HepG2 (cell line): ENCODE measurements around the gene LYZL1. TPM values are rescaled to one million over a fixed set of nuclear protein-coding genes. Genes with fewer than 3 reads are reported as not detected.

Experiments used
- BCL6 ChIP-seq: IDR thresholded peaks from 2 replicates; pipeline ENCODE4 v1.6.1; 2016; ENCODE audit warnings: missing genetic modification reagents, missing compliant biosample characterization
- GFI1 ChIP-seq: sonication (generic); formaldehyde crosslinking; IDR thresholded peaks from 2 replicates; pipeline ENCODE4 v1.5.0; 2020; ENCODE audit warnings: missing genetic modification reagents, mild to moderate bottlenecking, borderline replicate concordance
- KDM2A ChIP-seq: sonication (generic); formaldehyde crosslinking; IDR thresholded peaks from 2 replicates; pipeline ENCODE4 v1.4.0; 2020; ENCODE audit warnings: low read depth, missing genetic modification reagents, borderline replicate concordance
- PCBP1 ChIP-seq: fragments of 200-400 bp; formaldehyde crosslinking; IDR thresholded peaks from 2 replicates; pipeline ENCODE4 v1.6.1; 2017; ENCODE audit warnings: mild to moderate bottlenecking, low read depth, low read length, borderline replicate concordance
- RBFOX2 ChIP-seq: fragments of 200-400 bp; formaldehyde crosslinking; IDR thresholded peaks from 2 replicates; pipeline ENCODE4 v1.6.1; 2017; ENCODE audit warnings: low read depth, mild to moderate bottlenecking, low read length
- SSRP1 ChIP-seq: IDR thresholded peaks from 2 replicates; pipeline ENCODE4 v1.6.1; 2016; ENCODE audit warnings: control low read depth
- ZC3H4 ChIP-seq: sonication (generic); formaldehyde crosslinking; IDR thresholded peaks from 2 replicates; pipeline ENCODE4 v1.4.0; 2020; ENCODE audit warnings: missing genetic modification reagents, borderline replicate concordance
- ZFX ChIP-seq: sonication (generic); formaldehyde crosslinking; IDR thresholded peaks from 2 replicates; pipeline ENCODE4 v1.4.0; 2020; ENCODE audit warnings: mild to moderate bottlenecking, low read depth, missing genetic modification reagents, moderate library complexity
- ZNF12 ChIP-seq: sonication (generic); formaldehyde crosslinking; IDR thresholded peaks from 2 replicates; pipeline ENCODE4 v1.5.0; 2020; ENCODE audit warnings: missing genetic modification reagents
- ZSCAN21 ChIP-seq: sonication (generic); formaldehyde crosslinking; IDR thresholded peaks from 2 replicates; pipeline ENCODE4 v1.8.0; 2022; ENCODE audit warnings: mild to moderate bottlenecking, missing genetic modification reagents, moderate library complexity, borderline replicate concordance
- polyA plus RNA-seq, 8 experiments: library from polyadenylated mRNA; depleted of rRNA in 3 of 8; stranded (reverse) in 7 of 8; unstranded in 1 of 8; fragments of >200 nt; fragmentation: Illumina TruSeq in 4 of 8; extraction: Trizol in 4 of 8; gene quantifications; 2 replicates each; pipeline versions ENCODE4 v1.2.1 to v1.2.3, GENCODE V29; 2011 to 2016; ENCODE audit warnings: low read depth in 4 of 8, missing spikeins in 1 of 8, mixed read lengths in 1 of 8; ENCODE audit not compliant: insufficient read depth in 1 of 8
- total RNA-seq, 5 experiments: library from RNA; depleted of rRNA; stranded (reverse); fragments of >200 nt; fragmentation: Illumina TruSeq; extraction: Trizol; gene quantifications; 2 replicates each; pipeline ENCODE4 v1.2.3, GENCODE V29; 2016; ENCODE audit warnings: low read depth in 1 of 5
- TF ChIP-seq, protein P1 (sequence below): sonication (generic); formaldehyde crosslinking; IDR thresholded peaks from 2 replicates; pipeline ENCODE4 v1.4.0; 2020; ENCODE audit warnings: missing genetic modification reagents, mild to moderate bottlenecking, borderline replicate concordance
- TF ChIP-seq, protein P2 (sequence below): sonication (generic); formaldehyde crosslinking; IDR thresholded peaks from 2 replicates; pipeline ENCODE4 v1.5.0; 2020; ENCODE audit warnings: missing genetic modification reagents
- TF ChIP-seq, protein P3 (sequence below): sonication (generic); formaldehyde crosslinking; IDR thresholded peaks from 2 replicates; pipeline ENCODE4 v1.9.0; 2022; ENCODE audit warnings: low read depth, missing genetic modification reagents
- TF ChIP-seq, protein P4 (sequence below): sonication (generic); formaldehyde crosslinking; IDR thresholded peaks from 2 replicates; pipeline ENCODE4 v1.8.1; 2022; ENCODE audit warnings: mild to moderate bottlenecking, missing genetic modification reagents
- TF ChIP-seq, protein P5 (sequence below): sonication (generic); formaldehyde crosslinking; IDR thresholded peaks from 2 replicates; pipeline ENCODE4 v1.5.0; 2020; ENCODE audit warnings: mild to moderate bottlenecking, missing genetic modification reagents, borderline replicate concordance

LYZL1 gene
- total and polyA plus RNA-seq, 2 of the 13 experiments (the other 11 are each of a cell fraction or from before 2014, with no cell fraction given) = not detected

DNA sequence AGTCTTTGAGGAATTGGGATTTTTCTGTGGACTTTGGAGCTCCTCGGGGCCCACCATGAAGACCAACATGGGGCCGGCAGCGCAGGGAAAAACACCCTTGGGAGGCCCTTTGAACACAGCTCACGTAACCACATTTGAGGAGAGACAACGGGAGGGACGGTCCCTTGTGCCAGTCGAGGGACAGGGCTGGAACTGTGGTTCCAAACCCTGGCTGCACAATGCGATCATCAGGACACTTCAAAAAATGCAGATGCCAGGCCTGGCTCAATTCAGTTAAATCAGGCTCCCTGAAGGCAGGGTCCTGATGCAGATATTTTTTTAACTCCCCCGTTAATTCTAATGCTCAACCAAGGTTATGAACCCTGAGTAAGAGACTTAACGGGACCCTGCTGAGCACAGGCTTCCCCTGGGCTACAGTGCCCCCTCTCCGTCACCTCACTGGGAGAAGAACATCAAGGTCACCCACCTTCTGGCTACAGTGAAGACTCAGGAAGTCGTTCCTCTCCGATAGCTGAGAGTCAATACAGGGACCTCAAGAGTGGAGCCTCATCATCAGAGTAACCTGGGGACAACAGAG lies 30.4 kb downstream of the LYZL1 start (continued):
- TF ChIP-seq, protein P1, sequence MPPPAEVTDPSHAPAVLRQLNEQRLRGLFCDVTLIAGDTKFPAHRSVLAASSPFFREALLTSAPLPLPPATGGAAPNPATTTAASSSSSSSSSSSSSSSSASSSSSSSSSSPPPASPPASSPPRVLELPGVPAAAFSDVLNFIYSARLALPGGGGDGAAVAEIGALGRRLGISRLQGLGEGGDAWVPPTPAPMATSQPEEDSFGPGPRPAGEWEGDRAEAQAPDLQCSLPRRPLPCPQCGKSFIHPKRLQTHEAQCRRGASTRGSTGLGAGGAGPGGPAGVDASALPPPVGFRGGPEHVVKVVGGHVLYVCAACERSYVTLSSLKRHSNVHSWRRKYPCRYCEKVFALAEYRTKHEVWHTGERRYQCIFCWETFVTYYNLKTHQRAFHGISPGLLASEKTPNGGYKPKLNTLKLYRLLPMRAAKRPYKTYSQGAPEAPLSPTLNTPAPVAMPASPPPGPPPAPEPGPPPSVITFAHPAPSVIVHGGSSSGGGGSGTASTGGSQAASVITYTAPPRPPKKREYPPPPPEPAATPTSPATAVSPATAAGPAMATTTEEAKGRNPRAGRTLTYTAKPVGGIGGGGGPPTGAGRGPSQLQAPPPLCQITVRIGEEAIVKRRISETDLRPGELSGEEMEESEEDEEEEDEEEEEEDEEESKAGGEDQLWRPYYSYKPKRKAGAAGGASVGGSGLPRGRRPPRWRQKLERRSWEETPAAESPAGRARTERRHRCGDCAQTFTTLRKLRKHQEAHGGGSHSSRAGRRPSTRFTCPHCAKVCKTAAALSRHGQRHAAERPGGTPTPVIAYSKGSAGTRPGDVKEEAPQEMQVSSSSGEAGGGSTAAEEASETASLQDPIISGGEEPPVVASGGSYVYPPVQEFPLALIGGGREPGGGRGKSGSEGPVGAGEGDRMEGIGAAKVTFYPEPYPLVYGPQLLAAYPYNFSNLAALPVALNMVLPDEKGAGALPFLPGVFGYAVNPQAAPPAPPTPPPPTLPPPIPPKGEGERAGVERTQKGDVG (CRISPR knock-in tag) = no peak
- TF ChIP-seq, protein P2, sequence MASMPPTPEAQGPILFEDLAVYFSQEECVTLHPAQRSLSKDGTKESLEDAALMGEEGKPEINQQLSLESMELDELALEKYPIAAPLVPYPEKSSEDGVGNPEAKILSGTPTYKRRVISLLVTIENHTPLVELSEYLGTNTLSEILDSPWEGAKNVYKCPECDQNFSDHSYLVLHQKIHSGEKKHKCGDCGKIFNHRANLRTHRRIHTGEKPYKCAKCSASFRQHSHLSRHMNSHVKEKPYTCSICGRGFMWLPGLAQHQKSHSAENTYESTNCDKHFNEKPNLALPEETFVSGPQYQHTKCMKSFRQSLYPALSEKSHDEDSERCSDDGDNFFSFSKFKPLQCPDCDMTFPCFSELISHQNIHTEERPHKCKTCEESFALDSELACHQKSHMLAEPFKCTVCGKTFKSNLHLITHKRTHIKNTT (CRISPR knock-in tag) = no peak
- TF ChIP-seq, protein P3, sequence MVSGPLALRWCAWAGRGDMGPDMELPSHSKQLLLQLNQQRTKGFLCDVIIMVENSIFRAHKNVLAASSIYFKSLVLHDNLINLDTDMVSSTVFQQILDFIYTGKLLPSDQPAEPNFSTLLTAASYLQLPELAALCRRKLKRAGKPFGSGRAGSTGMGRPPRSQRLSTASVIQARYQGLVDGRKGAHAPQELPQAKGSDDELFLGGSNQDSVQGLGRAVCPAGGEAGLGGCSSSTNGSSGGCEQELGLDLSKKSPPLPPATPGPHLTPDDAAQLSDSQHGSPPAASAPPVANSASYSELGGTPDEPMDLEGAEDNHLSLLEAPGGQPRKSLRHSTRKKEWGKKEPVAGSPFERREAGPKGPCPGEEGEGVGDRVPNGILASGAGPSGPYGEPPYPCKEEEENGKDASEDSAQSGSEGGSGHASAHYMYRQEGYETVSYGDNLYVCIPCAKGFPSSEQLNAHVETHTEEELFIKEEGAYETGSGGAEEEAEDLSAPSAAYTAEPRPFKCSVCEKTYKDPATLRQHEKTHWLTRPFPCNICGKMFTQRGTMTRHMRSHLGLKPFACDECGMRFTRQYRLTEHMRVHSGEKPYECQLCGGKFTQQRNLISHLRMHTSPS (CRISPR knock-in tag) = 0 out of 2 replicates have a peak, but pooled peaks have one; percentile 31
- TF ChIP-seq RBFOX2 (peak; percentile 80), BCL6 (CRISPR knock-in tag) (peak; percentile 29; the same call in 1 of the 2 replicates), SSRP1 (CRISPR knock-in tag) (0 out of 2 replicates have a peak, but pooled peaks have one; percentile 73), GFI1 (CRISPR knock-in tag) (0 out of 2 replicates have a peak, but pooled peaks have one; percentile 13), ZFX (CRISPR knock-in tag) (peak; percentile 33; the same call in 1 of the 2 replicates), ZNF12 (CRISPR knock-in tag) (peak; percentile 23; the same call in 1 of the 2 replicates), KDM2A (CRISPR knock-in tag) (0 out of 2 replicates have a peak, but pooled peaks have one; percentile 10), PCBP1 (no peak), ZC3H4 (CRISPR knock-in tag) (peak; percentile 95), ZSCAN21 (no peak)
- TF ChIP-seq, protein P4, sequence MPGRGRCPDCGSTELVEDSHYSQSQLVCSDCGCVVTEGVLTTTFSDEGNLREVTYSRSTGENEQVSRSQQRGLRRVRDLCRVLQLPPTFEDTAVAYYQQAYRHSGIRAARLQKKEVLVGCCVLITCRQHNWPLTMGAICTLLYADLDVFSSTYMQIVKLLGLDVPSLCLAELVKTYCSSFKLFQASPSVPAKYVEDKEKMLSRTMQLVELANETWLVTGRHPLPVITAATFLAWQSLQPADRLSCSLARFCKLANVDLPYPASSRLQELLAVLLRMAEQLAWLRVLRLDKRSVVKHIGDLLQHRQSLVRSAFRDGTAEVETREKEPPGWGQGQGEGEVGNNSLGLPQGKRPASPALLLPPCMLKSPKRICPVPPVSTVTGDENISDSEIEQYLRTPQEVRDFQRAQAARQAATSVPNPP = no peak
- TF ChIP-seq, protein P5, sequence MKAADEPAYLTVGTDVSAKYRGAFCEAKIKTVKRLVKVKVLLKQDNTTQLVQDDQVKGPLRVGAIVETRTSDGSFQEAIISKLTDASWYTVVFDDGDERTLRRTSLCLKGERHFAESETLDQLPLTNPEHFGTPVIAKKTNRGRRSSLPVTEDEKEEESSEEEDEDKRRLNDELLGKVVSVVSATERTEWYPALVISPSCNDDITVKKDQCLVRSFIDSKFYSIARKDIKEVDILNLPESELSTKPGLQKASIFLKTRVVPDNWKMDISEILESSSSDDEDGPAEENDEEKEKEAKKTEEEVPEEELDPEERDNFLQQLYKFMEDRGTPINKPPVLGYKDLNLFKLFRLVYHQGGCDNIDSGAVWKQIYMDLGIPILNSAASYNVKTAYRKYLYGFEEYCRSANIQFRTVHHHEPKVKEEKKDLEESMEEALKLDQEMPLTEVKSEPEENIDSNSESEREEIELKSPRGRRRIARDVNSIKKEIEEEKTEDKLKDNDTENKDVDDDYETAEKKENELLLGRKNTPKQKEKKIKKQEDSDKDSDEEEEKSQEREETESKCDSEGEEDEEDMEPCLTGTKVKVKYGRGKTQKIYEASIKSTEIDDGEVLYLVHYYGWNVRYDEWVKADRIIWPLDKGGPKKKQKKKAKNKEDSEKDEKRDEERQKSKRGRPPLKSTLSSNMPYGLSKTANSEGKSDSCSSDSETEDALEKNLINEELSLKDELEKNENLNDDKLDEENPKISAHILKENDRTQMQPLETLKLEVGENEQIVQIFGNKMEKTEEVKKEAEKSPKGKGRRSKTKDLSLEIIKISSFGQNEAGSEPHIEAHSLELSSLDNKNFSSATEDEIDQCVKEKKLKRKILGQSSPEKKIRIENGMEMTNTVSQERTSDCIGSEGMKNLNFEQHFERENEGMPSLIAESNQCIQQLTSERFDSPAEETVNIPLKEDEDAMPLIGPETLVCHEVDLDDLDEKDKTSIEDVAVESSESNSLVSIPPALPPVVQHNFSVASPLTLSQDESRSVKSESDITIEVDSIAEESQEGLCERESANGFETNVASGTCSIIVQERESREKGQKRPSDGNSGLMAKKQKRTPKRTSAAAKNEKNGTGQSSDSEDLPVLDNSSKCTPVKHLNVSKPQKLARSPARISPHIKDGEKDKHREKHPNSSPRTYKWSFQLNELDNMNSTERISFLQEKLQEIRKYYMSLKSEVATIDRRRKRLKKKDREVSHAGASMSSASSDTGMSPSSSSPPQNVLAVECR = peak; percentile 27; the same call in 1 of the 2 replicates
